ENCODE data around the gene SLC10A3. TPM values are rescaled to one million over a fixed set of nuclear protein-coding genes. Genes with fewer than 3 reads are reported as not detected.

Gene SLC10A3
- total and polyA plus RNA-seq, 2 of the 8 experiments (the other 6 are each of a cell fraction or from before 2014, with no cell fraction given) = 6.8 to 9.5 TPM

DNA sequence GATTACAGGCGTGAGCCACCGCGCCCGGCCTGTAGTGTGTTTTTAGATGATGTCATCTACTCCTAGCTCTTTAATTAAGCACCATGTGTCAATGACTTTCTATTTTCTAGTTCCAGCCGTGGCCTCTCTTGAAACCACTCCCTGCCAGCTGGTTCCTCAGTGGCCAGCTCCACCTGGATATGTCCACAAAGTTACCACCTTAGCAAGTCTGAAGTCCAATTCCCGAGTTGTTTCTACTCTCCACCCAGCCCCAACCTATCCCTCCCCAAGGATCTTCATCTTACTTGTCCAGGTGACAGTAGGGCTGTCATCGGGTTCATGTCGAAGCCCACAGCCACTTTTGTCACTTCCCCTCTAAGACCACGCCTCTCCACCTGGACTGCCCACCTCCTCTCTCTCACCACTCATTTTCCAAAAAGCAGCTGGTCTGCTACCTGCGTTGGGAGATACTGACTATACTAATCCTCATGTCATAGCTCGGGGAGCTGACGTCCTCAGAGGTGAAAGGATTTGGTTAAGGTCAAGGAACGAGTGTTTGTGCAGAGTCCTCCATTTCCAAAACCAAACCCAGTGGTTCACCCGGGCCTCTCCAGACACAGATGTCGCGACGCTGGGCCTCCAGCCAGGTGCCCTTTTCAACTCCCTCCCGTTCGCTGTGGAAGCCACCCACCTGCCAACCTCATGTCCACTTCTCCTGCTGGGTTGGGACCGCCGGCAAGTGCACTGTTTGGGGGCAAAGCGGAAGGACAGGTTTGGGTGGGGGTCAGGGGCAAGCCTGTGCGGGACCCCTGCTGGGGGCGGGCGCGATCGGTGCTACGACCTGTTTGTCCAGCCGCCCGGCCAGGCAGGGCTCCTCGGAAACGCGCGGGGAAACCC is 24.9 kb upstream of the SLC10A3 start:
- no peak for DNase-seq (ENCODE audit: low read depth in 1 of 2, low spot score in 2 of 2)
- no peaks in the 10 kb centered on the region for H3K36me3 ChIP-seq (ENCODE audit: control insufficient read depth in 2 of 4, insufficient read depth in 4 of 4, low read length in 3 of 4)
- POLR2A ChIA-PET (ENCODE audit: partially characterized antibody) = interaction anchor here (1.0 to 1.5 kb wide), 4 partner anchors 11 to 142 kb away, joined by 3 to 5 read pairs (median 3); partner anchors contain the start of gene RPL10
- H3K56ac ChIP-seq (replicated peaks; ENCODE audit: insufficient read length, low read depth, low read length) = no peak overlapping the region
- no peak overlapping the region for H2BK20ac ChIP-seq (ENCODE audit: low read length)
- CTCF ChIA-PET (ENCODE audit: partially characterized antibody) = no interaction called here
- H4K20me1 ChIP-seq (replicated peaks in 1 of 2; ENCODE audit: control insufficient read depth in 1 of 2, insufficient read depth in 2 of 2, low read length in 2 of 2) = no peaks in the 10 kb centered on the region
- peaks cover 1 to 10% (median 7%) of the 10 kb centered on the region in 4 experiments; a peak in 6 of 7 replicates for H3K4me1 ChIP-seq (replicated peaks in 1 of 4; ENCODE audit: control insufficient read depth in 3 of 4, insufficient read depth in 4 of 4, low read length in 3 of 4)
- FAIRE-seq = no peak
- no peaks in the 10 kb centered on the region for H3K79me1 ChIP-seq (ENCODE audit: low read depth, low read length)
- H2BK12ac ChIP-seq (ENCODE audit: low read depth, low read length) = no peak overlapping the region
- no peak overlapping the region; the same call in 1 of the 2 replicates for H3K18ac ChIP-seq (ENCODE audit: extremely low read depth, low read length)
- peaks cover 9% of the 10 kb centered on the region for H3K23me2 ChIP-seq (ENCODE audit: low read depth, low read length)
- H3K14ac ChIP-seq (ENCODE audit: insufficient read length) = no peak overlapping the region
- no peaks in the 10 kb centered on the region for H3K9me3 ChIP-seq (ENCODE audit: insufficient read depth in 2 of 2, low read depth in 1 of 2, low read length in 1 of 2)
- no peak overlapping the region for H3K4ac ChIP-seq (replicated peaks; ENCODE audit: insufficient read length, low read depth, low read length)
- peak overlapping the region; percentile 40 to 81 (median 49) for H3K4me3 ChIP-seq (ENCODE audit: extremely low read depth in 1 of 4, insufficient read depth in 2 of 4, low read depth in 3 of 4, low read length in 4 of 4)
- H3K4me2 ChIP-seq (ENCODE audit: insufficient read depth in 1 of 2, low read depth in 2 of 2, low read length in 2 of 2) = peak overlapping the region; percentile 74 to 99
- no peak overlapping the region for H4K91ac ChIP-seq (replicated peaks; ENCODE audit: insufficient read length, low read length)
- no peak overlapping the region for H3K23ac ChIP-seq (ENCODE audit: insufficient read length)
- H4K5ac ChIP-seq (ENCODE audit: insufficient read length, low read depth, low read length) = no peak overlapping the region
- no peaks in the 10 kb centered on the region for H3K27me3 ChIP-seq (replicated peaks in 1 of 4; ENCODE audit: control insufficient read depth in 3 of 4, extremely low read depth in 1 of 4, insufficient read depth in 3 of 4, low read length in 3 of 4)
- no peak overlapping the region for H2BK120ac ChIP-seq (replicated peaks; ENCODE audit: low read depth, low read length)
- WGBS, 2 experiments (ENCODE audit: extremely low coverage in 1 of 2, insufficient coverage in 1 of 2, insufficient read length in 1 of 2, insufficient replicate concordance in 2 of 2, low coverage in 1 of 2, low lambda C conversion rate in 2 of 2, missing lambda C conversion rate in 1 of 2) = 41% methylated on average over 23 of the region's 34 CpGs; no CpG with 5 or more reads in 1 of the 2 experiments
- no peak overlapping the region for H4K8ac ChIP-seq (ENCODE audit: extremely low read depth, insufficient read depth, low read length)
- H3K79me2 ChIP-seq (ENCODE audit: control insufficient read depth in 1 of 2, insufficient read depth in 2 of 2, low read length in 2 of 2) = no peaks in the 10 kb centered on the region
- H2BK15ac ChIP-seq (ENCODE audit: low read length) = no peak overlapping the region
- H2BK5ac ChIP-seq (ENCODE audit: low read depth, low read length) = no peak overlapping the region
- H3K27ac ChIP-seq (ENCODE audit: low read depth, low read length) = no peak overlapping the region
- H3K9ac ChIP-seq (replicated peaks in 1 of 4; ENCODE audit: extremely low read depth in 1 of 4, low read depth in 3 of 4, low read length in 3 of 4) = peak overlapping the region in 2 of 4 experiments; percentile 51 to 68; a peak in 4 of 7 replicates
- no peak overlapping the region for H2AK5ac ChIP-seq (ENCODE audit: low read depth, low read length)
- H2AFZ ChIP-seq (ENCODE audit: low read length) = no peak overlapping the region
- TF ChIP-seq SRF (IDR thresholded peaks at IDR 0.05; ENCODE audit: low read depth, low read length) (no peak), CBX8 (IDR thresholded peaks at IDR 0.05; ENCODE audit: borderline replicate concordance, low read depth, low read length) (no peak), FOSL1 (IDR thresholded peaks at IDR 0.05; ENCODE audit: insufficient read depth, low read depth, low read length) (no peak), CHD2 (IDR thresholded peaks at IDR 0.05; ENCODE audit: low read length) (no peak), JUN (IDR thresholded peaks at IDR 0.05; ENCODE audit: low read depth, low read length) (no peak), RBBP5 (IDR thresholded peaks at IDR 0.05; ENCODE audit: borderline replicate concordance, low read depth, low read length) (no peak), GTF2F1 (IDR thresholded peaks at IDR 0.05; ENCODE audit: borderline replicate concordance, low read depth, low read length) (no peak), SIN3A (conservative IDR thresholded peaks at IDR 0.05 in 1 of 2, IDR thresholded peaks at IDR 0.05 in 1 of 2; ENCODE audit: low read depth in 1 of 2, low read length in 2 of 2) (no peak), MAFK (IDR thresholded peaks at IDR 0.05; ENCODE audit: low read depth, low read length) (no peak)
- TF ChIP-seq, protein P1, sequence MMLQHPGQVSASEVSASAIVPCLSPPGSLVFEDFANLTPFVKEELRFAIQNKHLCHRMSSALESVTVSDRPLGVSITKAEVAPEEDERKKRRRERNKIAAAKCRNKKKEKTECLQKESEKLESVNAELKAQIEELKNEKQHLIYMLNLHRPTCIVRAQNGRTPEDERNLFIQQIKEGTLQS (IDR thresholded peaks at IDR 0.05; ENCODE audit: insufficient read depth, low read depth, low read length) = no peak
- TF ChIP-seq, protein P2, sequence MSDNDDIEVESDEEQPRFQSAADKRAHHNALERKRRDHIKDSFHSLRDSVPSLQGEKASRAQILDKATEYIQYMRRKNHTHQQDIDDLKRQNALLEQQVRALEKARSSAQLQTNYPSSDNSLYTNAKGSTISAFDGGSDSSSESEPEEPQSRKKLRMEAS (IDR thresholded peaks at IDR 0.05) = no peak

Data from H1 (cell line).